ENCODE data around the gene TSPEAR.
"Not testable (repeated sequence)": the region's sequence is repeated elsewhere in the genome, so short reads cannot be mapped to it uniquely, and the experiment has no call there.

The TSPEAR gene

GRCh38 chr21:44648557-44649311, 62.6 kb downstream of the TSPEAR start:
- no peak for DNase-seq

DNA sequence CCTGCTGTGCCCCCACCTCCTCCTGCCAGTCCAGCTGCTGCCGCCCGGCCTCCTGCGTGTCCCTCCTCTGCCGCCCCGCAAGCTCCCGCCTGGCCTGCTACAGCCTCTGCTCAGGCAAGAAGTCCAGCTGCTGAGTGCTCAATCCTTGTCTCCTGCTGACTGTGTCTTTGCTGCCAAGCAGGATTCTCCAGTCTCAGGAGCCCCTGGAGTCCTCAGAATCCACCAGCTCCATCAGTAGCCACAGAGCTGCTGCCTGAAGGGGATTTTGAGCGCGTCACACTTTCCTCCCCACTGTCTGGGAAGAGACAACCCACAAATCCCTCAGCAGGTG, 64.2 kb downstream of the TSPEAR start:
- no peak for DNase-seq

- DNase-seq, result not testable (repeated sequence)
Observed at GRCh38 chr21:44646366-44647221, 64.8 kb downstream of the TSPEAR start, which contains the start of gene KRTAP10-11. Gene KRTAP10-11, plus strand, starts transcription at chr21:44646414. Its CDS starts 45 bp downstream, at chr21:44646459.

- no peak for DNase-seq
Observed at GRCh38 chr21:44644878-44645277, 66.5 kb downstream of the TSPEAR start.

DNA sequence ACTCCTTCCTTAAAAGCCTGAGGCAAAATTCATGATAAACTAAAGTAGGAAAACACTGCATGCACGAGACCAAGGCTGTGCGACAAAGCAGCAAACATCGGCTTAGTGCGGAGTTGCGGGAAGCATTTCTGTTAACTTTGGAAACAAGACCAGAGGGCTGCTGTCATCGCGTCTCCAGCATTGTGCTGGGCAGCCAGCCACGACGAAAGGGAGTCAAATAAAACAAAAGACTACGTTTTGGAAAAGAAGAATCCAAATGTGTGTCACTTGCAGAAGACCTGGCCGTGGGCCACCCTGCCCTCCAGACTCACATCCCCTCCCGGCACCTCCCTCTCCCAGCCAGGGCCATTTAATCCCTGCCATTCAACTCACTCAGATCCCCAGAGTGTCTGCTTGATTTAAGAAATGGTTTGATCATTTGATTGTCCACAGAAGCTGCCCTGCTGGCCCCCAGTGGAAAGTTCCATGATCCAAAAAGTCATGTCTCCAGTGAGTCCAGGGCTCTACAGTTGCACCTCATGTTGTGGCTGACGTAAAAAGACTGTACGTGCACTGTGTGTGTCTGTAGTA, 67.5 kb downstream of the TSPEAR start:
- no peak for DNase-seq

- no peak for DNase-seq
Observed at GRCh38 chr21:44640761-44641160, 70.6 kb downstream of the TSPEAR start.

GRCh38 chr21:44639331-44639655, 72.1 kb downstream of the TSPEAR start:
- DNase-seq, result no peak

GRCh38 chr21:44638506-44639330, 72.7 kb downstream of the TSPEAR start:
- DNase-seq, result not testable (repeated sequence)

DNA sequence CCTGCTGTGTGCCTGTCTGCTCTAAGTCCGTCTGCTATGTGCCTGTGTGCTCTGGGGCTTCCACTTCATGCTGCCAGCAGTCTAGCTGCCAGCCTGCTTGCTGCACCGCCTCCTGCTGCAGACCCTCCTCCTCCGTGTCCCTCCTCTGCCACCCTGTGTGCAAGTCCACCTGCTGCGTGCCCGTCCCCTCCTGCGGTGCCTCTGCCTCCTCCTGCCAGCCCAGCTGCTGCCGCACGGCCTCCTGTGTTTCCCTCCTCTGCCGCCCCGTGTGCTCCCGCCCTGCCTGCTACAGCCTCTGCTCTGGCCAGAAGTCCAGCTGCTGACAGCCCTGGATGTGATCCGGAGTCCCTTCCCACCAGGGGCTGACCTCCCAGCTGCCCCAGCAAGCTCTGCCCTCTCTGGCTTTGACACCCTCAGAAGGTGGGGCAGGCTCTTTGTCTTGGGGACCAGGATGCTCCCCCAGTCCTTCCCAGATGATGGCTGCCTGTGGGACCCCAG, 73.5 kb downstream of the TSPEAR start:
- not testable (repeated sequence) for DNase-seq

DNA sequence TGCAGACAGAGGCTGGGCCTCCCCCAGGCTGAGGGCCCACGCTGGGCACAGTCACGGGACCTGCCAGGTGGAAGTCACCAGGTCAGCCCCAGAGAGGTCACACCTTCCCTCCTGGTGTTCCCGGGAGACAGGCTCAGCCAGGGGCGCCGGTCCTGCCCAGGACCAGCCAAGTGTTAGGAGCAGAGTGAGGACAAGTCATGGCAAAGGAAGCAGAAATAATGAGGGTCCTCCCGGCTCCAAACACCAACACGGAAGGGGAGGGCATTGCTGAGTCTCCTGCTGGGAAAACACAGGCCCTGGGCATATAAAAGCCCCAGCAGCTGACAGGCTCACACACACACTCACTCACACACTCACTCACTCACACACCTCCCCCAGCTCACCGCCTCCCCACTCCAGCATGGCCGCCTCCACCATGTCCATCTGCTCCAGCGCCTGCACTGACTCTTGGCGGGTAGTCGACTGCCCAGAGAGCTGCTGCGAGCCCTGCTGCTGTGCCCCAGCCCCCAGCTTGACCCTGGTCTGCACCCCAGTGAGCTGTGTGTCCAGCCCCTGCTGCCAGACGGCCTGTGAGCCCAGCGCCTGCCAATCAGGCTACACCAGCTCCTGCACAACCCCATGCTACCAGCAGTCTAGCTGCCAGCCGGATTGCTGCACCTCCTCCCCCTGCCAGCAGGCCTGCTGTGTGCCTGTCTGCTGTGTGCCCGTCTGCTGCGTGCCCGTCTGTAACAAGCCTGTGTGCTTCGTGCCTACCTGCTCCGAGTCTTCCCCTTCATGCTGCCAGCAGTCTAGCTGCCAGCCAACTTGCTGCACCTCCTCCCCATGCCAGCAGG, 74.1 kb downstream of the TSPEAR start, which contains the start of gene KRTAP10-10:
Gene KRTAP10-10 (plus strand): TSS at position 339 of the 833 bp plus-strand sequence. CDS start 62 bp downstream, at position 401.
- DNase-seq, result no peak

GRCh38 chr21:44636209-44637017, 75.0 kb downstream of the TSPEAR start:
- DNase-seq, result no peak

GRCh38 chr21:44632067-44632466, 79.3 kb downstream of the TSPEAR start:
- no peak for DNase-seq

DNA sequence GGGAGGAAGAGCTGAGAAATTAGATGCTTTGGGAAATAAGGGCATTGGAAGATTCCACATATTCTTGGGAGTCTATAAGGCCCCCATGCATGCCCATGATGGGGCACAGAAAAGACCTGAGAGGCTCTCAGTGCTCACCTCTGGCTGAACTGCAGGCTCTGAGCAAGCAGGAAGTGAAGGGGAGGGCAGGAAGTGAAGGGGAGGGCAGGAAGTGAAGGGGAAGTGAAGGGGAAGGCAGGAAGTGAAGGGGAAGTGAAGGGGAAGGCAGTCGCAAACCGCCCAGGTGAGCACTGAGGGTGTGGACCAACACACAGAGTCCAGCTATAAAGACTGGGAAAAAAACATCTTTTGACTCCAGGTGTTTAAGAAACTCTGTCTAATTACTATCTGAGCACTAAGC, 80.9 kb downstream of the TSPEAR start:
- DNase-seq, result no peak

DNA sequence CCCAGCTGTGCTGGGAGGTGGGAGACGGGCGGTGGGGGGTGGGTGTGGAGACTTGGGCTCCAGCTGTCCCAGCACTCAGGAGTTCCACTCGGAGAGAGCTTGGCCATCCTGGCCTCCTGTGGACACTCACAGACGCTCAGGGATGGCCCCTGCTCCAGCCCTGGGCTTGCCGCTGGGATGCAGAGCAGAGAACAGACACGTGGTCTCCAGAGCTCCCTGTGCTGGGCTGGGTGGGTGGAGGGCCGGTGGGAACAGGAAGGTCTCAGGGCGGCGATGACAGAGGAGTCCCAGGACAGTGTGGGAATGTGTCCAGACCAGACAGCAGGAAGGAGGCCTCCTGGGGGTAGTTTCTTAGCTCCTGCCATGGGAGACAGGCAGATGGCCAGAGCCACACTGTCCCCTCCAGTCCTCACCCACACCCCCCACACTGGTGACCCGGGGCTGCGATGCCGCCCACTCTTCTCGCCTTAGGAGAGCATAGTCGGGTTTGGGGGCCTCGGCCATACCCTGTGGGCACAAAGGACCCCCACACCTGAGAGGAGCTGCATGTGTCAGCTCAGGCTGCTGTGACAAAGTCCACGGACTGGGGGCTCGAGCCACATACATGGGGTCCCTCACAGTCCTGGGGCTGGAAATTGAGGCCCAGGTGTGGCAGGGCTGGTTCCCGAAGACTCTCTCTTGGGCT, 82.5 kb downstream of the TSPEAR start:
- DNase-seq, result no peak

- DNase-seq, result not testable (repeated sequence)
Observed at GRCh38 chr21:44627831-44628233, 83.5 kb downstream of the TSPEAR start.

- DNase-seq, result not testable (repeated sequence)
Observed at GRCh38 chr21:44627181-44627822, 84.1 kb downstream of the TSPEAR start.

DNA sequence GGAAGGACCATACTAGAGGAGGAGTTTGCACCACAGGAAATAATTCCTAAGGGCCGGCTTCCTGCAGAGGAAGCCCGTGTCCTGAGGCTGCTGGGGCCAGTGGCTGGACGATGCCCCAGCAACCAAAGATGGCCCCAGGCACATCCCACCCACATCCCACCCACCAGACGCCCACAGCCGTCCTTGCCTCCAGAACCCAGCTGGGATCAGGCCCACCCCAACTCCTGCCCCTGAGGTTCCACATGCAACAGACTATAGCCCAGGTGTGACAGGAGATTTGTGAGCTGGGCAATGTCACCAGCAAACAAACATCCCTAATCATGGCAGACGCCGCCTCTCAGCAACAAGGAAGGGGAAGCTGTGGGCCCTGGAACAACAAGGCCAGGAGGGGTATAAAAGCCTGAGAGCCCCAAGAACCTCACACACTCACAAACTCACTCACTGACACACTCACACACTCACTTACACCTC, 84.7 kb downstream of the TSPEAR start, which contains the start of gene KRTAP10-9:
Gene KRTAP10-9 (plus strand): TSS at position 421 of the 471 bp plus-strand sequence. CDS start 79 bp downstream, outside the sequence.
- DNase-seq, result no peak

DNA sequence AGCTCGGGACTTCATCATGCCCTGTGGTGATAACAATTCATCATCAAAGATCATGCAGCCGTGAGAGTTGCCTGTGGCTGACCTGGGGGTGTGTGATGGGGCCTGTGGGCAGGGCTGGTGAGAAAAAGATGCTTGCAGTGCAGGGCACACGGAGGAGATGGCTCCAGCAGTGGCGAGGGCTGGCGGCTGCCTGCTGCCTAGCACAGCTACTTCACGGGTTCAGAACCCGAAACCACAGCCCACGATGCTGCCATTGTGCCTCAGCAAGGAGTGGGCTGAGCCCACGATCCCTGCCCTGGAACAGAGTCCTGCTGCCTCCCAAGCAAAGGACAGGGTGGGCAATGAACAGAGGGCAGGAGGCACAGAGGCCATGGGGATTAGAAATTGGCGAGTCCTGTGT, 85.1 kb downstream of the TSPEAR start:
- DNase-seq, result no peak

DNA sequence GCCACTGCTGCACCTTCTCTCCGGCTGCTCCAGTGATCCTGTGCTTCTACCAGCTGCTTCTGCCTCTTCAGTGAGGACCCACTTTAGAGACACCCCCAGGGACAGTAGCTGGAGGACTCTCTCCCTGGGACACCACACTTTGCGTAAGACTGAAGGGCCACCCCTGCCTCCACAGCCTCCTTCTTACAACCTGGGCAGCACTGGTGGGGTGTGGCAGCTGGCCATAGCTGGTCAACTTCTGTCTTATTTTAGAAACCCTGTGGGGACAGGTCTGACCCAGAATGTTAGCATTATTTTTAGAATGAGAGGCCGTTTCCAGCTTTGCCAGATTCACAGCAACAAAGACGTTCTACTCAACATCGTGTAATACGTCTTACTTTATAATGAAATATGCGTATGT, 85.6 kb downstream of the TSPEAR start:
- no peak for DNase-seq
